GM21390 (cell line): ENCODE data around the gene SH3GL3.

ENCODE experiments used
- ATAC-seq: cut with Tn5 transposase; IDR thresholded peaks from one replicate; pipeline ENCODE4 v1.9.1; 2021; ENCODE audit not compliant: unreplicated experiment

SH3GL3 gene

DNA sequence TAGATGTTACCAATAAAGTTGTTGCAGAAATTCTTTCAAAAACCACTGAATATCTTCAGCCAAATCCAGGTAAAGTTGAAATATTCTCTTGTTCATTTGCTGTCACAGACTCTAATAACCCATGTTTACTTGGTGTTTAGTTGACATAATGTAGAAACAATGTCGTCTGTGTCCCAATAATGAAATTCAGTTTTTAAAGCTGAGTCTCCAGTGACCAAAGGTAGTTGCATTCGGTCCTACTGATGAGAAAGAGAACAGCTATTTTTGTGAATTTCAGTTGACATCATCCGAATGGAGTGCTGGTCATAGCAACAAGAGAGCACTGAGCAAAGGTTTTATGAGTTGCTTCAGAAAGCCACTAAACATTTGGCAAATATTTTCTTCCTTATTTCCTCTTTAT lies 118.0 kb downstream of the SH3GL3 start:
- ATAC-seq = no peak

DNA sequence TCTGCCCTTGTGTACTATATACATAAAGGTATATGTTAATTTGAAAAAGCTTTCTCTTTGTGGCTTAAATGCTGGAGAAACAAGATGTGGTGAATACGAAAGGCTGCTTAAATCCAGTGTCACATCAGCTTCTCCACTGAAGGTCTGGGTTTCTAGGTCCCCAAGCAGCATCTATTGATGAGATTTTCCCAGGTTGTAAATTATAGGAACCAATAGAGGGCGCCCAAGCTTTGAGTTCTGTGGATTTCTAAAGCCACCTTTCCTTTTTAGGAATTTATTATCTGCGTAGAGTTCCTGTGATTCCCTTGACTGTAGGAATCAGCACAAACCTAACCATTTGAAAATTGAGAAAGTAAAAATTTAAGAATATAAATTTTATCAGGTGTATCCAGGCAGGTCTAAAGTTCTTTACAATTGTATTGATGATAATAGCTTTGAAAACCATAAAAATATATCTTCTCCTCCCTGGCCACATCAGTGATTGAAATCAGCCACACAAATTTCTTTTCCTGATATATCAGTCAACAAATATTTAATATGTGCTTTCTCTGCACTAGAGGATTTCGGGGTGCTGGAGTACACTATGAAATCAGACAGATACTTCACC lies 118.5 kb downstream of the SH3GL3 start:
- ATAC-seq = no peak

DNA sequence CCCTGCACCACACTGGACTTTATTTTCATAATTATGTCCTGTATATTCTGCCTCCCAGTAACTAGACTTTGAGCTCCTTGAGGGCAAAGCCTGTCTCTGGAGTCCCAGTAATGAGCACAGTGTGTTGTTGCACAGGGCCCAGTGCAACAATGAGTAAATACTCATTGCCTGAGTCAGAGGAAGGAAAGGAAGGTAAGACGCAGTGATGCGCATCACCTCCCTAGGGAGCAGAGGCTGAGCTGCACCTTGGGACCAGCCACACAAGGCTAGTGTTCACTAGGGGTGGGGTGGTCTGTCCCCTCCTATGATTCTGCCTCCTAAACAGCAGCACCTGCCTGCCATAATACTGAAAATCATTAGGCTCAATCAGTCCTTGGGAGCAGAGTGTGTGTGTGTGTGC lies 120.2 kb downstream of the SH3GL3 start:
- ATAC-seq = no peak

GRCh38 chr15:83569341-83569740 lies 122.2 kb downstream of the SH3GL3 start:
- ATAC-seq = no peak

DNA sequence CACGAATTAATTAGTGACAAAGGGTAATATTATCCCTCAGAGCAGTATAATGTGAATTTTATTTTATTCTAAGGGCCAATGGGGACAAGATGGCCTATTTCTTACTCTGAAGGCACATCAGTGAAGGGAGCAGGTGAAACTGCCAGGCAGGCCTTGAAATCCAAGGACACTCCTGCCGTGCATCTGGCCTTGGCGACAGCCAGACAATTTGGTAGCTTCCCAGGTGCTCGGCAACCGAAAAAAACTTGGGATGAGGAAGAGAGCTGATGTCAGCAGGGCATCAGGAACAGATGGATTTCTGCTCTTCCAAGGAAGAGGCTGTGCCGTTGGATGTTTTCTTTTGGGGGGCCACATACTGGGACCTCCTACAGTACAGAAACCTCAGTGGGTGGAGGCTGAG lies 123.6 kb downstream of the SH3GL3 start:
- no peak for ATAC-seq

DNA sequence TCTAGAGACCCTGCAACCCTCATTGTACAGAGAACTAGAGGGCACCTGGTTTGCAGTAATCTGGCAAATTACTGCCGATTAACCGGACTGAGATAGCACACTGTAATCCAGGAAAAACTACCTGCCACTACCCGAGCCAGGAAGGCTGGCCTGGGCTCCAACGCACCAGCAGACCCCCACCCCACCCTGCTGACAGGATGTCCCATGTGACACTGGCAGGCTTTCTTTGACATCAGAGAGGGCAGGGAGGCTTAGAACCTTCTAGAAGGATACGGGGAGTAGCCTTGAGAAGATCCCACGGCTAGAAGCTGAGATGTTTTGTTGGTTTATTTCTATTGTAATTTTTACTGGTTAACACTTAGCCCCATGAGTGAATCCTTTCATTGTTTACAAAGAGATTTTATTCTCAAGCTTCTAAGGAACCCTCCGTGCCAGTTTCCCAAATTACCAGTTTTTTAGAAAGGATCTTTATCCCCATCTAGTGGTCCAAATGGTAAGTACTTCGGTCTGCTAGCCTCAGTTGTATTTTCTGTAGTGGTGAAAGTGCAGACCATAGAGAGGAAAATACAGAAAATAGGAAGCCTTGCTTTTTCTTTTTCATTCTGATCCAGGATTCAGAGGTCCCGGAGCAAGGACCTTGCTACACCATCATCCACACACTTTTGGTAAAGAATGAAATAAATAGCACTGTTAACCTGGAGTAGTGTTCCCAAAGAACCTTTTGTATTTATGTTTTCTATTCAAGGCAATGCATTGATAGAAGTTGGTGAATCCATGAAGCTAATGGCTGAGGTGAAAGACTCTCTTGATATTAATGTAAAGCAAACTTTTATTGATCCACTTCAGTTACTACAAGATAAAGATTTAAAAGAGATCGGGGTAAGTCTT lies 124.9 kb downstream of the SH3GL3 start:
- no peak for ATAC-seq

GRCh38 chr15:83574345-83574744 lies 127.2 kb downstream of the SH3GL3 start:
- no peak for ATAC-seq

DNA sequence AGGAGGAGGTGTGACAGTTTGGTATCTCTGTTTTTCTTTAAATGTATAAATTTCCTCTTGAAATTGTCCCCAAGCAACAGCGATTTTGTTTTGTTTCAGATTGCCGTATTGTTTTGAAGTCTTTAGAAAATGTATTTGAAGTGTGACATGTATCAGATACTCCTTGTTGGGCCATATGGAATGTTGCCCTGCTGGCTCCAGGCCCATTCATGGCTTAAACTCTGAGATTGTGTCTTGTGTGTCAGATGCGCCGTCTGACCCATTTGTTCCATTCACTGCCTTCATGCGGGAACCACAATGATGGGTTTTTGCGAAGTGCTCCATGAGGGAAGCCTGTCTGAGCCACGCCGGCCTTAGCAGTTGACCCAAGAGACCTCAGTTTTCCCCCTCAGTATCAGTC lies 131.6 kb downstream of the SH3GL3 start:
- ATAC-seq = no peak

- no peak for ATAC-seq
Observed at GRCh38 chr15:83581381-83581780, 134.2 kb downstream of the SH3GL3 start.

DNA sequence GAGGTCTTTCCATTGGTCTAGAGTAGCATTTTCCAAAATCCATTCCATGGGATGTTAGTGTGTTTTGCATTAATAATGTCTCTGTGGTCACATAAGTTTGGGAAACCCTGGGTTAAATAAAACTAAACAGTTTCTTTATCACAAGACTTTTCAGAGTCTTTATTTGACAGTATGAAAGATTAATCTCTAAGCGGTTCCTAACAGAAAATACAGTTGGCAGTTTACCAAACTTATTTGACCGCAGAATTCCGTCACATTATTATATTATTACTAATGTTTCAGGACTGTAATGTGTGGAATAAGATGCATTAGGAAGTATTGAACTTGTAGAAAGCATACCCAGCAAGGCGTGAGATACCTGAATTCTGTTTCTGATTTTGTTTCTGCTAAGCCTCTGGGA lies 135.2 kb downstream of the SH3GL3 start:
- no peak for ATAC-seq

- no peak for ATAC-seq
Observed at GRCh38 chr15:83585601-83586335, 138.6 kb downstream of the SH3GL3 start.

DNA sequence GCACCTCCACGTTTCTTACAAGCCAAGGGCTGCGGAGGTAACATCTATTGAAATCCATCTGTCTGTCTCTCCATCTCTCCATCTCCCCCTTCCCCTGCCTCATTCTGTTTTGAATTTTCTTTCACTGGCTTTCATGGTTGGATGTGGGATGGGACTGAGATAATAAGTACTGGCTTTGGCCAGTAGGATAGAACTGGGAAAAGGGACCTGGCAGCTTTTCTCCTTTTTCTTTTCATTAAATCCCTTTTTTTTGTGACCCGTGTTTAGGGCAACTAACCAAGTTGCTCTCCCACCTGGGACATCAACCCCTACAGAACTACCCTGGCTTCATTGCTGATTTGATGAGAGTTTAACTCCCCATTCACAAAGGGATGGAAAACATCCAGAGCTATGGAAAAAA lies 139.9 kb downstream of the SH3GL3 start:
- no peak for ATAC-seq

GRCh38 chr15:83588441-83588840 lies 141.3 kb downstream of the SH3GL3 start:
- no peak for ATAC-seq

DNA sequence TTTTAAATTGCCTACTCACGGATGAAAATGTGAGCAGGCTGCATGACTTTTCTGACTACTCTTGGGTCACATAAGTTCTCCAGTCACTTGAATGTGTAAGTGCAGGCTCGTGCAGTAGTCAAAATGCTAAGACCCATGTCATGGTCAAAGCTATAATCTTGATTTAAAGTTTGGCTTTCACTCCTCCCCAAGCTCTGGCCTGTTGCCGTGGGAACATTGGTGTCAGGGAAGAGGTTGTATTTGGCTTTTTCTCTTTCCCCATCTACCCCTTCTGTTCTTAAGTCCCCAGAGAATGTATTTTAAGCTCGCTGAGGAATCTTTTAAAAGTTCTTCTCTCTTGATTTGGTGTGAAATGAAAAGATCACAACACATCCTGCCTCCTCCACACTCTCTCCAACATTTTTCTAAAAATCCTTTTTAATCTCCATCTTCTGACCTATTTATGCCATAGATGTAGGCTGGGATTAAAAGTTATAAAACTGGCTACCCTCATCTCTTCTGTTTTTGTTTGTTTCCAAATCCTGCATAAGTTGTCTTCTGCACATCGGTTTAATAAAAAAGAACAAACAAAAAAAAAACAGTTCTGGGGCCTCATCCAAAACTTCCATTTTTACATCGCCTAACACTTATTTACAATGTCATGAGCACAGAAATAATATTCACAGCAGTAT lies 145.4 kb downstream of the SH3GL3 start:
- ATAC-seq = no peak

DNA sequence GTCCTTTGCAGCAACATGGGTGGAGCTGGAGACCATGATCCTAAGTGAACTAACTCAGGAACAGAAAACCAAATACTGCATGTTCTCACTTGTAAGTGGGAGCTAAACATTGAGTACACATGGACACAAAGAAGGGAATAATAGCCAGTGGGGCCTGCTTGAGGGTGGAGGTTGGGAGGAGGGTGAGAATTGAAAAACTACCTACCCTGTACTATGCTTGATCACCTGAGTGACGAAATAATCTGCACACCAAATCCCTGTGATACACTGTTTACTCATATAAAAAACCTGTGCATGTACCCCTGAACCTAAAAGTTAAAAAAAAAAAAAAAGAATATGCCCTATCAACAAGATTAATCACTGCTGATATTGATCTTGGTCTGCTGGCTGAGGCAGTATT lies 148.1 kb downstream of the SH3GL3 start:
- ATAC-seq = no peak

- ATAC-seq = no peak
Observed at GRCh38 chr15:83598031-83598430, 150.9 kb downstream of the SH3GL3 start.

GRCh38 chr15:83602021-83602420 lies 154.9 kb downstream of the SH3GL3 start:
- ATAC-seq = no peak

DNA sequence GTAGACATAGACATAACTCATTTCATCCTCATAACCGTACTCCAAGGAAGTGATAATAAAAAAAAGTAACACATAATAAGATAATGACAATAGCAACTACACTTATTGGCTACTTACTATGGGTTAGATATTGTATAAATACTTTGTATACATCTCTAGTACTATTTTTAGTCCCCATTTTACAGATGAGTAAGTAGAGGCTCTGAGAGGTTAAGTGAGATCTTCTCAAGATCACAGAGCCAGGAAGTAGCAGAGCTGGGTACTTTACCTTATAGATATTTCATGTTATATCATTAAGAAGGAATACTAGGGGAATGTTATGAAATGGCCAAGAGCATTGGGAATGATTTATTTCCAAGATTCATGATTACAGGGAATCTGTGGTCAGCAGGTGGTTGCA lies 157.4 kb downstream of the SH3GL3 start:
- no peak for ATAC-seq

- ATAC-seq = no peak
Observed at GRCh38 chr15:83605111-83605945, 158.2 kb downstream of the SH3GL3 start.

GRCh38 chr15:83610132-83610531 lies 163.0 kb downstream of the SH3GL3 start:
- ATAC-seq = no peak
